GM12878 (cell line): ENCODE results near the gene PGAP6. TPM values are rescaled to one million over a fixed set of nuclear protein-coding genes. Genes with fewer than 3 reads are reported as not detected.

Experiments
- ATAC-seq: fragments of 200-7000 bp; cut with Tn5 transposase; 3 replicates; pipeline ENCODE4 v1.9.1; 2020; ENCODE audit warnings: mild to moderate bottlenecking, moderate library complexity
- BruUV-seq: library from RNA; stranded (reverse); fragments of 400-500 nt; replicated peaks from 2 replicates; lab custom pipeline; 2021; lab: Mats Ljungman, UMichigan
- CTCF ChIA-PET: fragments of 300-600 bp; sonication (Branson Sonifier 250); formaldehyde crosslinking; extraction: SDS; loops from one replicate; lab custom pipeline; 2021; ENCODE audit warnings: inconsistent platforms; lab: Yijun Ruan, JAX
- POLR2A ChIA-PET: fragments of 350-600 bp; formaldehyde crosslinking; extraction: SDS; loops from one replicate; lab custom pipeline; 2021; ENCODE audit warnings: inconsistent platforms; lab: Charles Lee
- RAD21 ChIA-PET: fragments of 300-600 bp; sonication (Branson Sonifier 250); formaldehyde crosslinking; loops from one replicate; lab custom pipeline; 2023; ENCODE audit warnings: antibody characterized with exemption; ENCODE audit not compliant: unreplicated experiment; lab: Charles Lee
- SMC1A ChIA-PET: fragments of 300-600 bp; sonication (Branson Sonifier 250); formaldehyde crosslinking; loops from one replicate; lab custom pipeline; 2023; ENCODE audit not compliant: unreplicated experiment, uncharacterized antibody; lab: Charles Lee
- DNase-seq: peaks from one replicate; pipeline ENCODE4 v3.0.0-alpha.2; 2011; ENCODE audit warnings: low read depth, low spot score
- FAIRE-seq: peaks from 3 replicates; lab custom pipeline; 2011; peaks lifted over from hg19 to GRCh38; lab: Jason Lieb, UNC
- H2AFZ ChIP-seq: 2 replicates; pipeline ENCODE4 v1.6.0; 2011; ENCODE audit warnings: low read depth, low read length, control low read depth; ENCODE audit not compliant: control insufficient read depth
- H3K27ac ChIP-seq: 2 replicates; pipeline ENCODE4 v1.5.1; 2011; ENCODE audit warnings: control low read depth; ENCODE audit not compliant: control insufficient read depth, insufficient read depth
- H3K27me3 ChIP-seq, 2 experiments: replicated peaks in 1 of 2; 2 replicates each; pipeline versions ENCODE4 v1.6.0 to v1.6.1; 2011; ENCODE audit warnings: low read length in 1 of 2; ENCODE audit not compliant: control insufficient read depth in 2 of 2, insufficient read depth in 2 of 2
- H3K36me3 ChIP-seq, 2 experiments: 2 replicates each; pipeline ENCODE4 v1.5.1; 2011; ENCODE audit warnings: low read length in 1 of 2; ENCODE audit not compliant: control insufficient read depth in 2 of 2, insufficient read depth in 2 of 2
- H3K4me1 ChIP-seq: 2 replicates; pipeline ENCODE4 v1.6.1; 2011; ENCODE audit warnings: mild to moderate bottlenecking, low read length, moderate library complexity, mixed read lengths; ENCODE audit not compliant: control insufficient read depth, insufficient read depth
- H3K4me2 ChIP-seq: 2 replicates; pipeline ENCODE4 v1.6.0; 2011; ENCODE audit warnings: control low read depth; ENCODE audit not compliant: control insufficient read depth, insufficient read depth
- H3K4me3 ChIP-seq: fragments of 200-600 bp; sonication (generic); 2 replicates; pipeline ENCODE4 v1.5.1; 2016
- H3K79me2 ChIP-seq: 2 replicates; pipeline ENCODE4 v1.6.0; 2011; ENCODE audit warnings: low read length; ENCODE audit not compliant: control insufficient read depth, insufficient read depth
- H3K9ac ChIP-seq: 2 replicates; pipeline ENCODE4 v1.8.0; 2011; ENCODE audit warnings: low read length, control low read depth, mixed read lengths; ENCODE audit not compliant: control insufficient read depth, insufficient read depth
- H3K9me3 ChIP-seq: replicated peaks from 3 replicates; pipeline ENCODE4 v1.5.1; 2011; ENCODE audit warnings: mild to moderate bottlenecking, low read length; ENCODE audit not compliant: control insufficient read depth, insufficient read depth
- H4K20me1 ChIP-seq: 2 replicates; pipeline ENCODE4 v1.6.0; 2011; ENCODE audit not compliant: control insufficient read depth, insufficient read depth
- BCLAF1 ChIP-seq: fragments of 450-650 bp; IDR thresholded peaks from 2 replicates; pipeline ENCODE4 v1.6.1; 2017; ENCODE audit warnings: antibody characterized with exemption, mild to moderate bottlenecking, moderate library complexity
- CBX5 ChIP-seq: sonication (generic); IDR thresholded peaks from 2 replicates; pipeline ENCODE4 v1.6.1; 2016; ENCODE audit warnings: low read depth, moderate library complexity, mild to moderate bottlenecking, inconsistent platforms
- CREM ChIP-seq: IDR thresholded peaks from 2 replicates; pipeline ENCODE4 v1.6.1; 2014; ENCODE audit warnings: antibody characterized with exemption, low read depth
- IKZF1 ChIP-seq: fragments of 450-650 bp; conservative IDR thresholded peaks from 2 replicates; pipeline ENCODE4 v1.6.1; 2017; ENCODE audit warnings: antibody characterized with exemption, mild to moderate bottlenecking
- NFXL1 ChIP-seq: fragments of 450-650 bp; IDR thresholded peaks from 2 replicates; pipeline ENCODE4 v1.6.1; 2017; ENCODE audit warnings: antibody characterized with exemption, mild to moderate bottlenecking, borderline replicate concordance
- NFYA ChIP-seq: IDR thresholded peaks from 2 replicates; pipeline ENCODE4 v1.6.1; 2011; ENCODE audit warnings: low read depth, mild to moderate bottlenecking, low read length, improper control_type of control experiment, borderline replicate concordance
- POLR2AphosphoS5 ChIP-seq: IDR thresholded peaks from 2 replicates; pipeline ENCODE4 v1.6.1; 2011; ENCODE audit warnings: mild to moderate bottlenecking, low read length, inconsistent platforms
- SREBF1 ChIP-seq: IDR thresholded peaks from 2 replicates; pipeline ENCODE4 v1.6.1; 2012; ENCODE audit warnings: mild to moderate bottlenecking, low read length
- ZSCAN29 ChIP-seq: fragments of 450-650 bp; IDR thresholded peaks from 2 replicates; pipeline ENCODE4 v1.6.1; 2017; ENCODE audit warnings: mild to moderate bottlenecking, moderate library complexity
- WGBS: methylation state at CpG from one replicate; pipeline ENCODE4 v1.1.6; 2016; ENCODE audit warnings: low lambda C conversion rate; ENCODE audit not compliant: insufficient replicate concordance, insufficient coverage; ENCODE audit errors: missing lambda C conversion rate; 5-methylcytosine and 5-hydroxymethylcytosine counted together
- in situ Hi-C: fragments of 300-500 bp; cut with MboI; formaldehyde crosslinking; loops from 9 replicates; pipeline ENCODE4 v1.14.3; 2018; ENCODE audit warnings: mixed read lengths
- intact Hi-C: fragments of 100-400 bp; cut with micrococcal nuclease; formaldehyde crosslinking; loops from one replicate; pipeline ENCODE4 v1.14.2; 2022; ENCODE audit not compliant: unreplicated experiment
- polyA plus RNA-seq, 11 experiments: library from polyadenylated mRNA; depleted of rRNA in 4 of 11; unstranded in 6 of 11; stranded (reverse) in 5 of 11; fragments of >200 nt; fragmentation: Nextera tagmentation in 4 of 11; fragmentation: Illumina TruSeq in 1 of 11; extraction: Ambion mirVana in 4 of 11; extraction: Trizol in 1 of 11; gene quantifications; 1 replicate in 1 of 11; 2 replicates in 10 of 11; pipeline versions ENCODE4 v1.2.1 to v1.2.3, GENCODE V29; 2011 to 2016; ENCODE audit warnings: inconsistent platforms in 2 of 11, missing spikeins in 2 of 11, low read depth in 1 of 11
- total RNA-seq, 4 experiments: library from RNA; depleted of rRNA in 3 of 4; stranded (reverse); fragments of >200 nt in 3 of 4; fragmentation: Illumina TruSeq in 1 of 4; extraction: Trizol in 1 of 4; gene quantifications; 2 replicates each; pipeline versions ENCODE4 v1.2.1 to v1.2.3, GENCODE V29; 2013 to 2021
- TF ChIP-seq, protein P1 (sequence below): fragments of 450-650 bp; formaldehyde crosslinking; IDR thresholded peaks from 2 replicates; pipeline ENCODE4 v1.4.0; 2020; ENCODE audit warnings: mild to moderate bottlenecking, moderate library complexity
- TF ChIP-seq, protein P2 (sequence below): IDR thresholded peaks from 2 replicates; pipeline ENCODE4 v1.6.1; 2012; ENCODE audit warnings: improper control_type of control experiment, low read depth, low read length; ENCODE audit not compliant: insufficient replicate concordance

The PGAP6 gene
- total and polyA plus RNA-seq, 10 of the 15 experiments (the other 5 are each of a cell fraction or from before 2014, with no cell fraction given) = 0.76 to 48.8 (median 18.4) TPM

DNA sequence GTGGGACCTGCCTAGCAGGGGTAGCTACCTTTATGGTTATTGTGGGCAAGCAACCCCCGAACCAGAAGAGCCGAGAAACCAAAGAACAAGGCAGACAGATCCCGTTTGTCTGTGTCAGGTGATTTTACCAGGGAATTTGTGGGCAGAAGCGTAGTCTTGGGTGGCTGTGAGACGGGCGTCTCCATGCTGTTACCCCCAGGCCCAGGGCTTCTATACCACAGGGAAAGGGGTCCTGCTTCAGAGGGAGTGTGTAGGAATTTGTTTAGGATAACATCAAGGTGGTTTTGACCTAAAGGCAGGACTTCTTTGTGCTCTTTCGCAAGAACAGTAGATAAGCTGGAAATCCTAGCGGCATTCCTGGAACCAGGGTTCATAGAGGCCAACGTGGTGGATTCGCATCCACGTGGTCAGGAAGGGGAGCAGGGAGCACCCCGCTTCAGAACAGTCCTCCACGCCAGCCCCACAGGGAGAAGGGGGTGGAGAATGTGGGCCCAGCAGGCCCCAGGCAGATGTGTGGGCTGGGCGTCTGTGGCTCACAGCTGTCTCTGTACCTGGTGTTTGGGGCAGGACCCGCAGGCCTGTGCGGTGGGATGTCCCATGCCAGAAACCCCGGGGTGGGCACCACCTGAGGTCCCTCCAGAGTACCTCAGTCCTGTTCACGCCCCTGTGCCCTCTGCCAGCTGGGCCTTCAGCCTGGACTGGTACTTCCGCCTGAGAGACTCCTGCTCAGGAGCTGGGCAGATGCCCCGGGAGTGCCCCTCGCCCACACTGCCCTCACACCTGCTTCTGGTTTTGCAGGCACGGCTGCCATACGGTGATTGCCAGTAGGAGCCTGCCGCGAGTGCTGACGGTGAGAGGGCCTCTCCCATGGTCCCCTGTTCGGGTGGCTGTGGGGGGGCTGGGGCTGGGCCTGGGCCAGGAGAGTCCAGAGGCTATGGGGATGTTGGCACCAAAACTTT lies 24.0 kb upstream of the PGAP6 start:
- no peaks in the 10 kb centered on the region for H3K27me3 ChIP-seq
- no peaks in the 10 kb centered on the region for H4K20me1 ChIP-seq
- intact Hi-C loops (no loop called here), in situ Hi-C loops (no loop called here)
- no peak overlapping the region for H3K4me3 ChIP-seq
- H3K79me2 ChIP-seq = no peaks in the 10 kb centered on the region
- no peak overlapping the region for H2AFZ ChIP-seq
- H3K4me2 ChIP-seq = no peak overlapping the region
- POLR2A ChIA-PET = no interaction called here
- no peaks in the 10 kb centered on the region for H3K9me3 ChIP-seq
- no peak overlapping the region for H3K27ac ChIP-seq
- CTCF ChIA-PET = no interaction called here
- RAD21 ChIA-PET = no interaction called here
- no TSS peak for BruUV-seq
- SMC1A ChIA-PET = no interaction called here
- H3K4me1 ChIP-seq = no peaks in the 10 kb centered on the region
- 65% methylated on average over 27 of the region's 27 CpGs for WGBS
- FAIRE-seq (no peak), ATAC-seq (no peak), DNase-seq (no peak)
- no peak overlapping the region for H3K9ac ChIP-seq
- H3K36me3 ChIP-seq = no peaks in the 10 kb centered on the region
- no peak for TF ChIP-seq POLR2AphosphoS5
- TF ChIP-seq SREBF1 = no peak
- no peak for TF ChIP-seq BCLAF1
- TF ChIP-seq, protein P1, sequence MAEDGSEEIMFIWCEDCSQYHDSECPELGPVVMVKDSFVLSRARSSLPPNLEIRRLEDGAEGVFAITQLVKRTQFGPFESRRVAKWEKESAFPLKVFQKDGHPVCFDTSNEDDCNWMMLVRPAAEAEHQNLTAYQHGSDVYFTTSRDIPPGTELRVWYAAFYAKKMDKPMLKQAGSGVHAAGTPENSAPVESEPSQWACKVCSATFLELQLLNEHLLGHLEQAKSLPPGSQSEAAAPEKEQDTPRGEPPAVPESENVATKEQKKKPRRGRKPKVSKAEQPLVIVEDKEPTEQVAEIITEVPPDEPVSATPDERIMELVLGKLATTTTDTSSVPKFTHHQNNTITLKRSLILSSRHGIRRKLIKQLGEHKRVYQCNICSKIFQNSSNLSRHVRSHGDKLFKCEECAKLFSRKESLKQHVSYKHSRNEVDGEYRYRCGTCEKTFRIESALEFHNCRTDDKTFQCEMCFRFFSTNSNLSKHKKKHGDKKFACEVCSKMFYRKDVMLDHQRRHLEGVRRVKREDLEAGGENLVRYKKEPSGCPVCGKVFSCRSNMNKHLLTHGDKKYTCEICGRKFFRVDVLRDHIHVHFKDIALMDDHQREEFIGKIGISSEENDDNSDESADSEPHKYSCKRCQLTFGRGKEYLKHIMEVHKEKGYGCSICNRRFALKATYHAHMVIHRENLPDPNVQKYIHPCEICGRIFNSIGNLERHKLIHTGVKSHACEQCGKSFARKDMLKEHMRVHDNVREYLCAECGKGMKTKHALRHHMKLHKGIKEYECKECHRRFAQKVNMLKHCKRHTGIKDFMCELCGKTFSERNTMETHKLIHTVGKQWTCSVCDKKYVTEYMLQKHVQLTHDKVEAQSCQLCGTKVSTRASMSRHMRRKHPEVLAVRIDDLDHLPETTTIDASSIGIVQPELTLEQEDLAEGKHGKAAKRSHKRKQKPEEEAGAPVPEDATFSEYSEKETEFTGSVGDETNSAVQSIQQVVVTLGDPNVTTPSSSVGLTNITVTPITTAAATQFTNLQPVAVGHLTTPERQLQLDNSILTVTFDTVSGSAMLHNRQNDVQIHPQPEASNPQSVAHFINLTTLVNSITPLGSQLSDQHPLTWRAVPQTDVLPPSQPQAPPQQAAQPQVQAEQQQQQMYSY (CRISPR knock-in tag) = no peak
- no peak for TF ChIP-seq IKZF1
- TF ChIP-seq NFXL1 = no peak
- no peak for TF ChIP-seq CBX5
- TF ChIP-seq NFYA = no peak
- TF ChIP-seq, protein P2, sequence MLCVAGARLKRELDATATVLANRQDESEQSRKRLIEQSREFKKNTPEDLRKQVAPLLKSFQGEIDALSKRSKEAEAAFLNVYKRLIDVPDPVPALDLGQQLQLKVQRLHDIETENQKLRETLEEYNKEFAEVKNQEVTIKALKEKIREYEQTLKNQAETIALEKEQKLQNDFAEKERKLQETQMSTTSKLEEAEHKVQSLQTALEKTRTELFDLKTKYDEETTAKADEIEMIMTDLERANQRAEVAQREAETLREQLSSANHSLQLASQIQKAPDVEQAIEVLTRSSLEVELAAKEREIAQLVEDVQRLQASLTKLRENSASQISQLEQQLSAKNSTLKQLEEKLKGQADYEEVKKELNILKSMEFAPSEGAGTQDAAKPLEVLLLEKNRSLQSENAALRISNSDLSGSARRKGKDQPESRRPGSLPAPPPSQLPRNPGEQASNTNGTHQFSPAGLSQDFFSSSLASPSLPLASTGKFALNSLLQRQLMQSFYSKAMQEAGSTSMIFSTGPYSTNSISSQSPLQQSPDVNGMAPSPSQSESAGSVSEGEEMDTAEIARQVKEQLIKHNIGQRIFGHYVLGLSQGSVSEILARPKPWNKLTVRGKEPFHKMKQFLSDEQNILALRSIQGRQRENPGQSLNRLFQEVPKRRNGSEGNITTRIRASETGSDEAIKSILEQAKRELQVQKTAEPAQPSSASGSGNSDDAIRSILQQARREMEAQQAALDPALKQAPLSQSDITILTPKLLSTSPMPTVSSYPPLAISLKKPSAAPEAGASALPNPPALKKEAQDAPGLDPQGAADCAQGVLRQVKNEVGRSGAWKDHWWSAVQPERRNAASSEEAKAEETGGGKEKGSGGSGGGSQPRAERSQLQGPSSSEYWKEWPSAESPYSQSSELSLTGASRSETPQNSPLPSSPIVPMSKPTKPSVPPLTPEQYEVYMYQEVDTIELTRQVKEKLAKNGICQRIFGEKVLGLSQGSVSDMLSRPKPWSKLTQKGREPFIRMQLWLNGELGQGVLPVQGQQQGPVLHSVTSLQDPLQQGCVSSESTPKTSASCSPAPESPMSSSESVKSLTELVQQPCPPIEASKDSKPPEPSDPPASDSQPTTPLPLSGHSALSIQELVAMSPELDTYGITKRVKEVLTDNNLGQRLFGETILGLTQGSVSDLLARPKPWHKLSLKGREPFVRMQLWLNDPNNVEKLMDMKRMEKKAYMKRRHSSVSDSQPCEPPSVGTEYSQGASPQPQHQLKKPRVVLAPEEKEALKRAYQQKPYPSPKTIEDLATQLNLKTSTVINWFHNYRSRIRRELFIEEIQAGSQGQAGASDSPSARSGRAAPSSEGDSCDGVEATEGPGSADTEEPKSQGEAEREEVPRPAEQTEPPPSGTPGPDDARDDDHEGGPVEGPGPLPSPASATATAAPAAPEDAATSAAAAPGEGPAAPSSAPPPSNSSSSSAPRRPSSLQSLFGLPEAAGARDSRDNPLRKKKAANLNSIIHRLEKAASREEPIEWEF = no peak
- TF ChIP-seq ZSCAN29 = no peak
- no peak for TF ChIP-seq CREM
